Measurements from ENCODE around the gene AMOTL1. TPM values are rescaled to one million over a fixed set of nuclear protein-coding genes. Genes with fewer than 3 reads are reported as not detected.

AMOTL1 gene
- total RNA-seq, 2 experiments from 2014 or later: 0.08 TPM; not detected in 1

- intact Hi-C loops (cut with DNase I, micrococcal nuclease): no loop called here
- no peaks in the 10 kb centered on the region for H3K27me3 ChIP-seq (ENCODE audit: control insufficient read depth in 1 of 2, insufficient read depth in 2 of 2, low read length in 2 of 2)
- no peak overlapping the region for H3K27ac Mint-ChIP-seq
- H3K9me3 Mint-ChIP-seq: no peaks in the 10 kb centered on the region
- no peaks in the 10 kb centered on the region for H3K27me3 Mint-ChIP-seq
- H3K4me3 ChIP-seq (ENCODE audit: low read length): no peak overlapping the region
- no peak overlapping the region for H3K4me3 Mint-ChIP-seq
- H3K36me3 Mint-ChIP-seq (ENCODE audit: low read depth): no peaks in the 10 kb centered on the region
- POLR2A ChIA-PET: no interaction called here
- H3K9me3 ChIP-seq (ENCODE audit: control insufficient read depth in 1 of 2, insufficient read depth in 1 of 2, low read length in 2 of 2): no peaks in the 10 kb centered on the region
- CTCF ChIA-PET: no interaction called here
- no peak for DNase-seq
- no peaks in the 10 kb centered on the region for H3K4me1 ChIP-seq (ENCODE audit: insufficient read depth, low read length)
- no peak overlapping the region for H3K27ac ChIP-seq (ENCODE audit: low read depth in 1 of 2, low read length in 2 of 2)
- no peaks in the 10 kb centered on the region for H3K4me1 Mint-ChIP-seq (ENCODE audit: low read depth)
- ATAC-seq (ENCODE audit: poor library complexity): no peak
- no peak for TF ChIP-seq CTCF (IDR thresholded peaks at IDR 0.05)
- no peaks in the 10 kb centered on the region for H3K36me3 ChIP-seq (ENCODE audit: insufficient read depth, low read length)
These were observed 75.9 kb downstream of the AMOTL1 start for GRCh38 chr11:94844031-94844430.

- intact Hi-C loops (cut with DNase I, micrococcal nuclease): no loop called here
- no peak for ATAC-seq (ENCODE audit: poor library complexity)
- no peak overlapping the region for H3K27ac Mint-ChIP-seq
- H3K4me3 ChIP-seq (ENCODE audit: low read length): no peak overlapping the region
- H3K27me3 ChIP-seq (ENCODE audit: control insufficient read depth in 1 of 2, insufficient read depth in 2 of 2, low read length in 2 of 2): no peaks in the 10 kb centered on the region
- TF ChIP-seq CTCF (IDR thresholded peaks at IDR 0.05): no peak
- H3K27me3 Mint-ChIP-seq: no peaks in the 10 kb centered on the region
- H3K36me3 Mint-ChIP-seq (ENCODE audit: low read depth): no peaks in the 10 kb centered on the region
- no peaks in the 10 kb centered on the region for H3K4me1 Mint-ChIP-seq (ENCODE audit: low read depth)
- ChIA-PET POLR2A (no interaction called here), CTCF (no interaction called here)
- no peaks in the 10 kb centered on the region for H3K36me3 ChIP-seq (ENCODE audit: insufficient read depth, low read length)
- DNase-seq: no peak
- no peak overlapping the region for H3K4me3 Mint-ChIP-seq
- no peaks in the 10 kb centered on the region for H3K4me1 ChIP-seq (ENCODE audit: insufficient read depth, low read length)
- H3K9me3 Mint-ChIP-seq: no peaks in the 10 kb centered on the region
- H3K27ac ChIP-seq (ENCODE audit: low read depth in 1 of 2, low read length in 2 of 2): no peak overlapping the region
- H3K9me3 ChIP-seq (ENCODE audit: control insufficient read depth in 1 of 2, insufficient read depth in 1 of 2, low read length in 2 of 2): no peaks in the 10 kb centered on the region
These were observed 77.5 kb downstream of the AMOTL1 start for GRCh38 chr11:94845622-94846021.

- ChIA-PET CTCF (no interaction called here), POLR2A (no interaction called here)
- no peaks in the 10 kb centered on the region for H3K27me3 Mint-ChIP-seq
- no peak overlapping the region for H3K4me3 ChIP-seq (ENCODE audit: low read length)
- no peak overlapping the region for H3K27ac ChIP-seq (ENCODE audit: low read depth in 1 of 2, low read length in 2 of 2)
- no peaks in the 10 kb centered on the region for H3K9me3 ChIP-seq (ENCODE audit: control insufficient read depth in 1 of 2, insufficient read depth in 1 of 2, low read length in 2 of 2)
- H3K27ac Mint-ChIP-seq: no peak overlapping the region
- no peaks in the 10 kb centered on the region for H3K9me3 Mint-ChIP-seq
- ATAC-seq (ENCODE audit: poor library complexity) (no peak), DNase-seq (no peak)
- no peaks in the 10 kb centered on the region for H3K27me3 ChIP-seq (ENCODE audit: control insufficient read depth in 1 of 2, insufficient read depth in 2 of 2, low read length in 2 of 2)
- intact Hi-C loops (cut with DNase I, micrococcal nuclease): no loop called here
- no peaks in the 10 kb centered on the region for H3K4me1 Mint-ChIP-seq (ENCODE audit: low read depth)
- H3K4me3 Mint-ChIP-seq: no peak overlapping the region
- no peak for TF ChIP-seq CTCF (IDR thresholded peaks at IDR 0.05)
- H3K4me1 ChIP-seq (ENCODE audit: insufficient read depth, low read length): no peaks in the 10 kb centered on the region
- no peaks in the 10 kb centered on the region for H3K36me3 Mint-ChIP-seq (ENCODE audit: low read depth)
- no peaks in the 10 kb centered on the region for H3K36me3 ChIP-seq (ENCODE audit: insufficient read depth, low read length)
These were observed 81.7 kb downstream of the AMOTL1 start for GRCh38 chr11:94849839-94850238.

Measured in CD4-positive, alpha-beta T cell (primary cell).